GM18951 (cell line): ENCODE data around the gene MTR.

Experiments
- POLR2A ChIP-seq: IDR thresholded peaks from 4 replicates; pipeline ENCODE4 v1.6.1; 2011; ENCODE audit warnings: mild to moderate bottlenecking; ENCODE audit not compliant: insufficient read length, insufficient read depth; ENCODE audit errors: extremely low read depth
- in situ Hi-C: fragments of 300-500 bp; cut with MboI; formaldehyde crosslinking; loops from one replicate; pipeline ENCODE4 v1.12.0; 2022; ENCODE audit warnings: low sequenced_read_pairs, mixed read lengths, inconsistent platforms; ENCODE audit not compliant: unreplicated experiment

Gene MTR

DNA sequence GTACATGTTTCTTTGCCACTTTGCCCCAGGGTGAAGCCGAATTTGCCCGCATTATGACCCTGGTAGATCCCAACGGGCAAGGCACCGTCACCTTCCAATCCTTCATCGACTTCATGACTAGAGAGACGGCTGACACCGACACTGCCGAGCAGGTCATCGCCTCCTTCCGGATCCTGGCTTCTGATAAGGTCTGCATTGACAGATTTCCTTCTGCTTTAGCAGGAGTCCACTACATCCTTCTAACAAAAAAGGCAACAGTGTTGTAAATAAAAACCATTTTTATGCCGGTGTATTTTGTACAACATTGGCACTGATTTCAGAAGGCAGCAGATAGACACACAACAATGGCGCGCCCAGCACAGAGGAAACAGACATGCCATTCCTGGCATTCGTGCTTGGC is 34.1 kb upstream of the MTR start:
- in situ Hi-C loops: no loop called here
- TF ChIP-seq POLR2A: no peak

DNA sequence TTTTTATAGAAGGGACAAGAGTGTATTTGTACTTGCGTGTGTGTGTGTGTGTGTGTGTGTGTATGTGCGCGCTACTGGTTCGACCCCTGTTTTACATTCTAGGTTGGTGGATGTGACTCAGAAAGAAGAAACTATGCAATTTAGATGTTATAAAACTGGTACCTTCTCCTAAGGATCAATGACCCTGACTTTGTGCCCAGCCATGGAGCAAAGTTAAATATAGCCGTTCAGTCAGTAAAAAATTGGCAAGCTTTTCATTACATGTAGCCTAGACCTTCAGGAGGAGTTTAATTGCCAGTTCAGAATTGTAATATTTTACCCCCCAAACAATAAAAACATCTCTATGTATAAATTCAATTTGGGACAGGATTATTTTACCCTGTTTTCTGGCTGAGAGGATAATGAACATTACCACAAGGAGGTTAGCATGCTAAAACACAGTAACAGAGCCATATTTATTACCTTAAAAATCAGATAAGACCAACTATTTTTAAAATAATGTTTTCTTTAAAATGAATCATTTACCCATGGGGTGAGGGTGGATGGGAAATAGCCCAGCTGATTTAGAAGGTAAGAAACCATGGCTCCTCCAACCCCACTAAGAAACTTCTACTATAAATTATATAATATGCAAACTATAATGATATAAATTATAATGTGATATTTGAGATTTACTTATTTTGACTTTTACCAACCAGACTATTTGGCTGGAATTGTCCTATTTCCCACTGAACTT is 33.5 kb upstream of the MTR start:
- TF ChIP-seq POLR2A: no peak
- in situ Hi-C loops: no loop called here

GRCh38 chr1:236762410-236762809 is 32.7 kb upstream of the MTR start:
- no peak for TF ChIP-seq POLR2A
- in situ Hi-C loops: no loop called here

DNA sequence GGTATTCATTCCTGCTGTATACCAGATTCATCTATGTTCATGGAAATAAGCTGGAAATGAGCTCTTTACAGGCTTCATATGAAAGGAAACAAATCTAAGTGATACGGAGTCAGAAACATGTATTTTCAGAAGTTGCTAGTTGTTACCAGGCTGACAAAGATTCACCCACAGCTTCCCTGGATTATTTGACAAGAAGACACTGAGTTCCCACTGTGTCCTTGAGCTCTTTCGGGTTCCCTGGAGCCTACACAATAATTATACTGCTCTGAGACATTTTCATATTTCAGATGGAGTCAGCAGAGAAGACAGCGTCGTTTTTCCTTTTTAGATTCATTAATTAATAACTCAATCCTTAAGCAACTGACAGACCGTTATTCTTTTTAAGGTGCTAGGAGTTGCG is 29.3 kb upstream of the MTR start:
- in situ Hi-C loops: no loop called here
- no peak for TF ChIP-seq POLR2A

DNA sequence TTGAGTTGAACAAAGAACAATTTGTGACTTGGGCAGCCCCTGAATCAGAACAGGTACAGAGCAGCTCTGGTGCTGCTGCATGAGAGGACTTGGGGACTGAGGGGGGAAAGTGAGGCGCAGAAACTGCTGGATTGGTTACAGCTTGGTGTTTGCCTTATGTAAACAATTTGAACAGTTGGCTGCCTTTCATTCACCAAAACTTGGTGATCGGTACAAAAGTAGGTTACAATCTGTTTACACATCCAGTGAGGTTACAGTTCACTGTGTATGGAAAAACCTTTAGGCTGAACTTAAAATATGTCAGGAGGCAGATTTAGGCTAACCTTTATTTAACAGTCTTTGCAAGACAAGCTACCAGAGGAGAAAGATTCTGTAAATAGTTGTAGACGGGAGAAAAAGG is 28.6 kb upstream of the MTR start:
- in situ Hi-C loops: no loop called here
- no peak for TF ChIP-seq POLR2A

GRCh38 chr1:236767276-236767675 is 27.8 kb upstream of the MTR start:
- TF ChIP-seq POLR2A: no peak
- in situ Hi-C loops: no loop called here

- no peak for TF ChIP-seq POLR2A
- in situ Hi-C loops: no loop called here
Measured at GRCh38 chr1:236768601-236769000, 26.5 kb upstream of the MTR start.

DNA sequence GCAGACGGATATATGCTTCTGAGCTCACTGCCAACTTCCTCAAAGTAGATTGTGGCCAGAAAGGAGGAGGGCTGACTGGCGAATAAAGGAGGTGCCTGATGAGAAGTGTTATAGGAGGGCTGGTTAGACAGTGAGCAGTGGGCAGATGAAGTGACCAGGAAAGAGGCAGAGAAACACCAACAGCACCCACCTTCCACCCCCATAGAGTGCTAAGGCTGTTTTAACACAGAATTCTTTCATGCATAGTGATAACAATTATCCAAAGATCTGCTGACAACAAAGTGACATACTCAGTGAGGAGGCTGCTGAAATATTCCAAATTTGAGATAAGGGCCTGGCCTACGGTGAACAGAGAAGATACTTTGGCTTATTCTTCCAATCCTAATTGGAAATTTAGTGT is 21.2 kb upstream of the MTR start:
- in situ Hi-C loops: no loop called here
- TF ChIP-seq POLR2A: no peak

DNA sequence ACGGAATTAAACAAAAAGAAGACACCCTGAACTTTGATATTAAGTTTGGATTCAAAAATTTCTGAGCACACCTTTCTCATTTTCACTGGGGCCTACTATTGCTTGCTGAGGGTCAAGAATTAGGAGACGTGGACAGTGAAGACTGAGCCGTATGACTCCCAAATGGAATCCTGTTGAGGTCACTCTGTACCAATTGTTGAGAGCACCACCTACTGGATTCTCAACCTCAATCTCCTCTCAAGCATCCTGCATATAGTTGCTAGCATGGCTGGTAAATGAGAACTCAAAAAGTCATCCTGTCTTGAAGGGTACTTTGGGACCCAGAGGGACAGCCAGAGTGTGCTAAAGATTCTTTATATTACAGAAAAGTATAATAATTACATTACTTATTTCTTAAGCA is 20.2 kb upstream of the MTR start:
- in situ Hi-C loops: no loop called here
- TF ChIP-seq POLR2A: no peak

DNA sequence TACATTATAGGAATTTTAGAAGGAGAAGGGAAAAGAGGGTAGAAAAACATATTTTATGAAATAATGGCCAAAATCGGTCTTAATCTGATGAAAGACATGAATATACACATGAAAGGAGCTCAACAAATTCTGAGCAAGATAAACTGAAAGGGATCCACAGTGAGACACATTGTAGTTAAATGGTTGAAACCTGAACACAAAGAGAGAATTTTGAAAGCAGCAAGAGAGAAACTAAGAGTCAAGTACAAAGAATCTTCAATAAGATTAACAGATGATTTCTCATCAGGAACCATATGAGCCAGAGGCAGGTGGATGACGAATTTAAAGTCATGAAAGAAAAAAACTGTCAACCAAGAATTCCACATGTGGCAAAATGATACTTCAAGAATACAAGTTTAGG is 15.8 kb upstream of the MTR start:
- TF ChIP-seq POLR2A: no peak
- in situ Hi-C loops: no loop called here

- in situ Hi-C loops: no loop called here
- TF ChIP-seq POLR2A: no peak
Measured at GRCh38 chr1:236785477-236785876, 9.6 kb upstream of the MTR start.

GRCh38 chr1:236786453-236786852 is 8.6 kb upstream of the MTR start:
- no peak for TF ChIP-seq POLR2A
- in situ Hi-C loops: no loop called here

- in situ Hi-C loops: no loop called here
- no peak for TF ChIP-seq POLR2A
Measured at GRCh38 chr1:236794585-236795034, 482 bp upstream of the MTR start.

DNA sequence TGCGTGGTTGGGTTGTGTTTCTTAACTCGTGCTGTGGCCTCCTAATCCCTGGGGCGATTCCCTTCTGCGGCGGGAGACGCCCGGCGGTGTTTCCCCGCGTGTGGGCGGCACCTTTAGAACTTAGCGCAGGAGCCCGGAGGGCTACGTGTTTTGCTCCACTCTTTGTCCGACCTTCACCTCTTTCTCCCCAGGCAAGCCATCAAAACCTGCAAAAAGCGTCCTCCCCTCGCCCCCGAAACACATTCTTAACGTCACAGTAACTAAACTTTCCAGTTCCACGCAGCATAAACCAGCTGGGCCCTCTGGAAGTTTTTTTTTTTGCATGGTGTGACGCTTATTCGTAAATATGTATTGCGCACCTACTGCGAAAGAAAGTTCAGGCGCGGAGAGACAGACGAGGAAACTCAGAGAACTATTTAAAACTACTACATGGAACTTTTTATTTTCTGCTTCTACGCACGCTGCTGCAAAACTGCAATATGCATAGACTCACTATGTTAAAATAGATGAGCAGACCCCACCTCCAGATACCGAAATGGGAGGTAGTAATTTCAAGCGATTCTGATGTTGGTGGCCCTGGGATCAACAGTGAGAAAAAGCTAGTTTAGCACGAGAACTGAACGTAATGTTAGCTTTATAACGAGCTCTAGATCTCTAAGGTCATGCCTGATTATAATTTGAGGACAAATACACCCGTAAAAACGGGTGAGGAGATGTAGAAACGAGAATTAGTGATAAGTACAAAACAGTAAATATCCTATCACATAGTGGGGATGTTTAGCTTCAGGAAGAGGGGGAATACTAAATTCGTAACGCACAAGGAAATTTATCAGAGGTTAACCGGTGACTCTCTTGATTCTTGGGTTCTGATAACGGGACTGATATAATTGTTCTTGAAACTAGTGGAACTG is 920 bp downstream of the MTR start:
- no peak for TF ChIP-seq POLR2A
- in situ Hi-C loops: no loop called here
